NCI-H146 treated with DMSO at 0.1 percent for 48 hours (cell line): ENCODE data around the gene OGA.

Source experiments
- DNase-seq: peaks from one replicate; lab custom pipeline; 2025; ENCODE audit not compliant: unreplicated experiment; lab: John Stamatoyannopoulos, UW

Gene OGA

DNA sequence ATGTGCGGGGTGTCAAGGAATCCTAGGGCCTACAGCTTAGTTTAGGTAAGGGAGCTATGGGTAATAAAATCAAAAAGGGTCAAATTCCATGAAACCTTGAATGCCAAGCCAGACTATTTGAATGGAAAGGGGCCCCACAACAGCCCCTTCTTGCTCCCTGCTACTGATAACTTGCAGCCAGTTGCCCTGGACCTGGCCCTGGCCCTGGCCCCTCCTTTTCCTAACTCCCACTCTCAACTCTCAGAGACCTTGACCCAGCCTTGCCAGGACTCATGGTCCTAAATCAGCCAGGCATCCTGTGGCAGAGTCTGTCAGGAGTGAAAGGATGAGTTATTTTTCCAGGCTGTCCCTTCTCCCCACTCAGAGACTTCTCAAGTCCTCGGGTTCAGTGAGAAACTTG, 19.5 kb upstream of the OGA start:
- DNase-seq: no peak

DNA sequence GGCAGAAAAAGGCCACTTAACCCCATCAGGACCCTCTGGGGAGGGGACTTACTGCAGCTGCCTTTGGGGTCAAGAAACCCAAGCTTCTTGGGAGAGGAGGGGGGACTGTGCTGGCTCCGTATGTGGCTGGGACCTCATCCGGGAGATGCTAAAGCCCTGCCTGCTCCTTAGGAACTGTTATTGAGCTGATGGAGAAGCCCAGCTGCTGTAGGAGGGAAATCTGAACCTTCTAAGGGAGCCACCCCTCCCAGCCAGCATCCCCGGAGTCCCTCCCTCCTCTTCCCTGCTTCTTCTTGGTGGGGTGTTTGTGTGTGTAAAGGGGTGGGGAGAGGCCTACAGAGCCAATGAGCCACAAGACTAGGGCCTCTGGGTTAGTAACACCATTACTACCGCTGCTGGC, 17.1 kb upstream of the OGA start:
- DNase-seq: no peak

DNA sequence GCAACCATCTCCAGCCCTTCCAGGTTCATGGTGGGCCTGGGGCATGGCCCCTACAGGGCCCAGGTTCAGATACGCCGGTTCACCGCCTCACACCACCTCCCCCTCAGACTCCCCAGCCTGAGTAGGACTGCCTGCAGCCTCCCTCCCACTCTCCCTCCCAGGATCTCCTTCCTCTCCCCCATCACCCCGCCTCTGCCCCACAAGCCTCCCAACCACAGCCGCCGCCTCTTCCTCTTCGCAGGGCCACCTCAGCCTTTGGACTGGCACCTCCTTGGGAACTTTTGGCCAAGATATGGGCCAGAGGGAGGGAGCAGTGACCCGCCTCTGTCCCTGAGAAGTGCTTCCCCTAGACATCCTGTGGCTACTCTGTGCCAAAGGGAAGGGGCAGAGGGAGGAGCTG, 16.1 kb upstream of the OGA start:
- no peak for DNase-seq

DNA sequence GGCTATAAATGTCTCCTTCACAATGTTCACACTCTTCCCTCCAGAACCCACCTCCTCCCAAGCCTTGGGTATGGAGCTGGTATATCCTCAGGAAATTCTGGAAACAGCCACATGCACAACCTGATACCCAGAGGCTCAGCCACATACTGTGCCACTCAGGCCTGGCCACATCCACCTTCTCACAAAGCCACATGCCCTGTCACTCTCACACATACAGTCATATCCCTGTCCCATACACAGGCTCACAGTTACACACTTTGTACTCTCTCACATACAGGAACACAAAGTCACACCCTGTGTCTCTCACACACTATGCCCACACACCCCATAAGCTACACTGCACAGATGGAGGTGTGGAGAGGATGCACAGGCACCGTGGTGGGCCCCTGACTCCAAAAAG, 15.2 kb upstream of the OGA start:
- no peak for DNase-seq

DNA sequence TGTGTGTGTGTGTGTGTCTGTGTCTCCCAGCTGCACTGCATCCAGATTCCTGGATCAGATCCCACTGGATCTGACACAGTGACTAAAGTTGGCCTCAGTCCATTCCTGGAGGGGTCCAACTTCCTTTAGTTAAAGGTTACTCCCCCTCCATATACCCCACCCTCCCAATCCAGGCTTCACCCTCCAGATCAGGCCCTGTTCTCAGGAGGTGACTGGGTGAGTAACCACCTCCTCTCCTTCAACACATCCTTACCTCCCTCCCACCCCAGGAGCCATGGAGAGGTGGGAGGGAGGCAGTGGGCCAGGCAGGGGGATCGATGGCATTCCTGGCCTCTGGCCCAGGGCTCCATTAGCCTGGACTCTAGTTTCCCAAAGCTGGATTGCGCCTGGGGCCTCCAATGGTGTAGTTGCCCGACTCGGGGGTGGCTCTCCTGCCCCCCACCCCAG, 14.1 kb upstream of the OGA start:
- DNase-seq: no peak

DNA sequence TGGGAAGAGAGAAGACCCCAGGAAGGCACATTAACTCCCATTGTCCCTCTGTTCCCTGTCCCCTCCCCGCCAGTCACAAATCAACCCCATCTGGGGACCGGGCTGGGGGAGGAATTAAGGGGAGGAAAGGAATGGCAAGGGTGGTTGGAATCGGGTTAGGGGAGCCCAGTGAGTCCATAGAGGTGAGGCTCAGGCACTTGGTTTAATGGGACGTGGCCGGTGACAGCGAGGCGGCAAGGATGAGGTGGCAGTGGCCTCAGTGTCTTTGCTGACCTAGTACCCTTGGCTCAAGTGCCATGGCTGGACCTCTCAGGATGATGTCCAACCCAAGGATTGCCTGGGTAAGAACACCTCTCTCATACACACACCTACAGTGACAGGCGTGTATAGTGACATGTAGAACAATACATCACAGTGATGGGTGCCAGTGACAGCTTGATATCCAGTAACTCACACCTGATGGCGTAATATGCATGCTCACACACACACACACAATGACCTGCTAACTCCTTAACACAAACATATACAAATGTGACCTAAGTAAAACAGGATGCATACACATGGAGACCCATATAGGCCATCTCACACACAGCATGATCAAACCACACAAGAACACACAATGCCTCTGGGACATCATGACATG, 13.0 kb upstream of the OGA start:
- DNase-seq: no peak

DNA sequence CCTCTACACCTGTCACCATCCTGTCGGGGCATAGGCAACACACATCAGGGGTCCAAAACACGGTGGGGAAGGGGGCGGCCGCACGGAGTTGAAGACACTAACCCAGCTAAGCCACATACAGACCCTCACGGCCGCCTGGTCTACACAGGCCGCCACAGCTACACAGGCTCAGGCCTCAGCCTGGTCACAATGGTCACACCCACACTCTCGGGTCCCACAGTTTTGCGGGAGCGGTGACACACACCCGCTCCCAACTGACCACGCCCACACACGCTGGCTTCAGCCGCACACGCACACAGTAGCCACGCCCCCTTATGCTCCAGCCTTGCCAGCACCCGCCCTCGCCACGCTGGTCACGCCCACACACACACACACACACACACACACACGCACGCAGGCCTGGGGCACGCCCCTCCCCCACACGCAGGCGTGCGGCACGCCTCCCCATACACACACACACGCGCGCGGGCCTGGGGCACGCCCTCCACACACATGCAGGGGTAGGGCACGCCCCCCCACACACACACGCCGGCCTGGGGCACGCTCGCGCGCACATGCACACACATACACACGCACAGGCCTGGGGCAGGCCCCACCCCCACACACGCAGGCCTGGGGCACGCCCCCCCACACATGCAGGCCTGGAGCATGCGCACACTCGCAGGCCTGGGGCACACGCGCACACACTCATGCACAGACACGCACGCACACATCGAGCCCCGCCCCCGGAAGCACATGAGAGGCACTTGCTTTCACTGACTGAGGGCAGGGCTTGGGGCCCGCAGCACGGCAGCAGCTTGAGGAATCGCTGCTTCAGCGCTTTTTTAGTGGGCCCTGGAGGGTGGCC, 12.3 kb upstream of the OGA start:
- peak; percentile 80 for DNase-seq

DNA sequence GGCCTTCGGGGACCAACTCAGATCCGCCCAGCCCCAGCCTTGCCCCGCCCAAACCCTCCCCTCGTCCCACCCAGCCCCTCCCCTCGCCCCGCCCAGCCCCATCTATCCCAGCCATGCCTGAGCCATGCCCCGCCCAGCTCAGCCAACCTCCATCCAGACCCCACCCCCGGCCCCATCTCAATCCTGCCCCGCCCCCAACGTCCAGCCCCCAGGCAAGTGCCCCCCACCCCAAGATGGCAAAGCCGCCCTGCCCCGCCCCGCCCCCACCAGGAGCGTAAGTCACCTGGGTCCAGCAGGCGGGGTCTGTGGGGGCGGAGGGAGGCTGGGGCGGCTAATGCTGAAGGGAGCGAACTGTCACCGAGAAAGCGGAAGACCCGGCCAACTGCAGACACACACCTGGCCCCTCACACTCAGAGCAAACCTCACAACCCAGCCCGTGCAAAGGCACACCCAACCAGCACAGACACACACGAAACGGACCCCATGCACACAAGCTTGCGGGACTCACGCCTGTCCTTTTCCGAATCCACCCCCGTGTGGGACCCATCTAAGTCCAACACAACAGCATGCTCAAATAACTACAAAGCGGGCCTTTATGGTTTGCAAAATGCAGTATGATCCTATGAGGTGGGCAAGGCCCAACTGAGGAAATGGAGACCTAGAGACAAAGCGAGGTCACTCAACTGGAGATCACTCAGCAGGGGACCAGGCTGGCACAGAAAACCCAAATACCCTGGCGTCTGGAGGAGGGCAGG, 11.5 kb upstream of the OGA start:
- DNase-seq: peak; percentile 46

DNA sequence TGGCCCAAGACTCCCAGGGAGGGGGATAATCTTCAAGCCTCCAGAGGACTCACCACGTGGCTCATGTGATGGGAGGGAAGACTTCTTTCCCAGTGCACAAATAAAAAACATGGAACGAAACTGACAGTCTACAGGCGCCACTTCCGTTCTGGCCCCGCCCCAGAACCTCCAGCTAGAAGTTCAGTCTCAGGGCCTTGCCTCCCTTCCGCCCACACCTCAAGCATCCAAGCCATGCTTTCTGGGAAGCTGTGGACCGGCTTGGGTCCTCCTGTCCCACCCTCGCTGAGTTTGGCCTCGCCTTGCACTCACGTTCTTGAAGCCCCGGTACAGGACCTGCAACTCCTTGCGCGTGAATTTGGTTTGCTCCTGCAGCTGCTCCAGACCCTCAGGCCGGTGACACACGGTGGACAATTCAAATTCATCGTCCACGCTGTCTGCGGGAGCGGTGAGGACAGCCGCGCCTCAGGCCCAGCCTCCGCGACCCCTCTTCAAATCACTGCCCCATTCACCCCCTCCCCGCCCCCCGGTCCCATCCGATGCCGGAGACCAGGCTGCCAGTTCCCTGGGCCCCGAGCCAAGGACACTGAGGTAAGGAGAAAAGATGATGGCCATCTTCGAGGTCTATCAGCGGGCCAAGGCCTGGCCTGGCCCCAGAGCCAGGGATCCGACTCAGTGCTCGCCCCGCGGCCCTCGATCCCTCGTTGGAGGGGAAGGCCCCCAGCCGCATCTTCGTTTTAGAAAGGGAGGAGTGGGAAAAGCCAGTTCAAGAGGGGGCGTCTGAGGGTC, 10.7 kb upstream of the OGA start:
- DNase-seq: no peak

DNA sequence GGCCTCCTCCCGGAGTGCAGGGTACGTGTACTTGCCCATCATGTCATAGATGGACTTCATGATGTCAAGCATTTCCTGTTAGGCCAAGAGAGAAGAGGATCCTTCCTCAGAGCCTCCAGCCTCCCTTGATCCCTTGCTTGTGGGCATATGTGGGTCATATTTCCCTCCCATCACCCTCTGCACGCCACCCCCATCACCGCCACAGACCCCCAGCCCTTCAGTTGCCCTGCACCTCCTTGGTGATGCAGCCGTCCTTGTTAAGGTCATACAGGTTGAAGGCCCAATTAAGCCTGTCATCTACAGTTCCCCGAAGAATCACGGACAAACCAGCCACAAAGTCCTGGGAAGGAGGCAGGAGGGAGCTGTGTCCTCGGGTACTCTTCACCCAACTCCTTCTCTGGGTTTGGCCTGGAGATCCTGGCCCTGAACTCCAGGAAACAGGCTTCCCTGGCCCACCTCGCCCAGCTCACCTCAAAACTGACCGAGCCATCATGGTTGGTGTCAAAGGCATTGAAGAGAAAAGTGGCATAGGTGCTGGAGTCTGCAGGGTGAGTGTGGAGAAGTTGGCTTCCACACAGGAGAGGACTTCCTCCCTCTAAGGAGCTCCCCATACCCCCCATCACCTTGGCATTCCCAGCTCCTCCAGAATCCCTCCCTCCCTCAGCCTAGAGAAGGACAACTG, 9.8 kb upstream of the OGA start:
- DNase-seq: no peak

DNA sequence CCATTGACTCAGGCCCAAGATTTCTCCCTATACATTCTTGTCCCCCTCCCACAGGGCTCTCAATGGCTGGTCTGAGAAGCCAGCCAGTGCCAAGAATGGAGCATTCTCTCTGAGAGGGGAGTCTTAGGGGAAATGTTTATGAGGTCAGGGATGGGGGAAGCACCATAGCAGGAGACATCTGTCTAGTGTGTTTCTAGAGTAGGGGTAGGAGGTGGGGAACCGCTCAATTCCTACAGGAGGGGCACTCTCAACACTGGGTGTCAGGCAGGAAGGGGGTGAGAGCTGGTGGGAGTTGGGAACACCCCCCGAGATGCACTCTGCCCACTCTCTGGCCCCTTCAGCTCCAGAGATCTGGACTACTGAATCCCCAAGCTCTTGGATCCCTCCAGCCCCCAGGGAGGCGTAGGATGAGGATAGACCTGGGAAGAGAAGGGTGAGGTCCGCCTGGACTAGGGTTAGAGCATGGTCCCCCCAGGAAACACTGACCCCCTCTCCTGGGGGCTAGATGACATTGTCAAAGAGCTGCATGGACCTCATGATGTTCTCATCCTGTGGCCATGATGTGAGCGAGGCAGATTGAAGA, 8.7 kb upstream of the OGA start:
- DNase-seq: no peak

DNA sequence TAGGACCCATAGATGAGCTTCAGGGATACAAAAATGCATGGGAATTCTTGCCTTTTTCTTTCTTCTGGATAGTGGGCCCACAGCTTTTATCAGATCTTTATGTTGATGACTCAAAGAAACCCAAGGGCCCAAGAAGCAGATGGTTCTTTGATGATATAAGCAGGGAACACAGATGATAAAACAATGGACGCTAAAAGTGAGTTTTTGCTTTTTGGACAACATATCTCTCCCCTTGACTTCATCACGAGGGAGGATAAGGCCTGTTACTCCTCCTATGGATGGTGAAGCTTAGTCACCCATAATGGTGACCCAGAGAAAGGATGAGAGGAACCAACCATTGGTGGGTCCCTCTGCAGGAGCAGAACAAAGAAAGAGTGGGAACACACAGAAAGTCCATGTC, 6.5 kb upstream of the OGA start:
- DNase-seq: no peak

DNA sequence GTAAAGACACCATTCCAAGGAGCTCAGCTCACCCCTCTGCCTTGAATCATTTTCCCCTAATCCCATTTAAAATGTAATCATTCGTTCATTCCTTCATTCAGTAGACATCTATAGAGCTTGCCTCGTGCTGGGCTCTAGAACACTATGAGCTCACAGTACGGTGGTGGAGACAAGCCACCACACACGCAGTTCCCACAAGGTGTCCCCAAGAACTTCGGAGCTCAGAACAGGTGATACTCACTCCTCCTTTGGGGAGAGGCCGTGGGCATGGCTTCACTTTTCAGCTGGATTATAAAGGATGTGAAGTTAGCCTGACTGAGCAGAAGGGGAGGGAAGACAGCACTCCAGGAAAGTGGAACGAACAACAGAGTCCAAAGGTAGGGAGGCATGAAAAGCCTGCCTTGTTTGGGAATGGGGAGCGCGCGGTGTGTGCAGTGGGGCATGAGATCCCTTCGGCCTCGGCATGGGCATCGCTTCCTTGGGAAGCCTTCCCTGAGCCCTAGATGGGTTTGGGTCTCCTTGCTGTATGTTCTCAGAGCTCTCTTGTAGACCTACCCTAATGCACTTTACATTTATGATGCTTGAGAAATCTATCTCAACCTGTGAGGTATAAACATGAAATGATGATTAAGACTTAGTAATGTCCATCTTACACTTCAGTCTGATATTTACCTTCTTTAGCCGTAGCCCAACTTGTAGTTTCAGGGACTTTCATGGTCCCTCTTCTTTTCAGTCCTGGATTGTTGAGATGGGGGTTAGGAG, 809 bp upstream of the OGA start:
- no peak for DNase-seq

DNA sequence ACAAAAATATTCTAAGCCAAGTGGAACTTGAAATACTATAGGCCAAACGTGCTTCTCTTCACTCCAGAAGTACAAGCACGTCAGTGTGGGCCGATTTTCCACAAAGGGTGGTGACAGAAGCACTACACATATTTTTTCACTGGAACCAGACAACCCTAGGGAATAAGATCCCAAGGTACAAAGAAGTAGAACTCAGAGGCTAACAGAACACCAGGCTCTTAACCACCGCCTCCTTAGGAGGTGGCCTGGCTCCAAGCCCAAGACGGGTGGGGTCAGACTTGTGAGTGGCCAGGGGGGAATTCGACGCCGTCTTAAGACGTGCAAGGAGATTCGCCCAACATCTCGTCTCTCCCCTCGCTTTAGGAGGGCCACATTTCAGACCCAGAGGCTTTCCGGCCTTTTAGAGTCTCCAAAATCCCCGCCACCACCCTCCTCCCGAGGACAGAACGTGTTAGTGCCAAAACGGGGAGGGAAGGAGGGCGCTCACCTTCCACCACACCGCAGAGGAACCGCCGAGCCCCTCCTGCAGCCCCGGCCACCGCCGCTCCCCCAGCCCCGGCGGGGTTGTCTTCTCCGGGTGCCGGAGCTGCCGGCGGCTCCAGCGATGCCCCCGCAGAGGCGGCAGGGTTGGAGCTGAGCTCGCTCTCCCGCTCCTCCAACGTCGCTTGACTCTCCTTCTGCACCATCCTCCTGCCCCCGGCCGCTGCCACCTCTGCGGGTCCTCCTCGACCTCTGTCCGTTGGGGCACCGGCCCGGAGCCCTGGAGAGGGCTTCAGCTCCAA, 716 bp downstream of the OGA start:
- no peak for DNase-seq

DNA sequence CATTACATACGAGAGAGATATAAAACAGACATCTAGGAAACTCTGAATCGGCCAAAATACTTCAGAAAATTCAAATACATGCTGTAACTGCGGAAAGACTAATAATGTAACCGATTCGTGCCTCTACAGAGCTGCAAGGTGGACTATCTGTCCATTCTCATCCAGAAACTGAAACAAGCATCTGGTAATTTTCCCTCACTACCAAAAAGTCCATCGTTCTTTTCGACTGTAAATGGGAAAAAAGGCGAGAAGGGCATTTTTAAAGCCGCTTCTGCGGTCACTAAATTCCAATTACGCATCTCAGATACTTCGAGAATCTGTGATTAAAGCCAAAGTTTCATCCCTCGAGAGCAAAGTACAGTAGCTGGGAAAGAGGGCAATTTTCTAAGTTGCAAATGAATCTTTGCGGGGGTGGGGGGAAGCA, 1.3 kb downstream of the OGA start:
- DNase-seq: no peak

DNA sequence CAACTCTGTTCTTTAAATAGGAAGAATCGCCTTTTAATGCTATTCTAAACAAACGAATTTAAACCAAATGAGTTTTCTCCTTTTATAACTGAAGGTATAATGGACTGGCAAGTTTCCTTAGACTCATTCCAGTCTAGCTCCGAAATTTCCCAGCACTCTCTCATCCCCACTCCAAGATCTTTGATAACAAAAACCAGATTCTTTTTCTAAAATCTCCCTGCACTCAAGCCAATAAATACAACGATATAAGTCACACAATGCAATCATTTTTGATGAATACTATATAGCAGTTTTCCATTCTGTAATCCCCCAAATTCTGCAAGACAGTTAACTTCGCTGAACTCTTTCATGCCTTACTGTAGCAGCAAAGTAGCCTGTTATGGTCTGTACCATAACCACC, 1.9 kb downstream of the OGA start:
- no peak for DNase-seq

DNA sequence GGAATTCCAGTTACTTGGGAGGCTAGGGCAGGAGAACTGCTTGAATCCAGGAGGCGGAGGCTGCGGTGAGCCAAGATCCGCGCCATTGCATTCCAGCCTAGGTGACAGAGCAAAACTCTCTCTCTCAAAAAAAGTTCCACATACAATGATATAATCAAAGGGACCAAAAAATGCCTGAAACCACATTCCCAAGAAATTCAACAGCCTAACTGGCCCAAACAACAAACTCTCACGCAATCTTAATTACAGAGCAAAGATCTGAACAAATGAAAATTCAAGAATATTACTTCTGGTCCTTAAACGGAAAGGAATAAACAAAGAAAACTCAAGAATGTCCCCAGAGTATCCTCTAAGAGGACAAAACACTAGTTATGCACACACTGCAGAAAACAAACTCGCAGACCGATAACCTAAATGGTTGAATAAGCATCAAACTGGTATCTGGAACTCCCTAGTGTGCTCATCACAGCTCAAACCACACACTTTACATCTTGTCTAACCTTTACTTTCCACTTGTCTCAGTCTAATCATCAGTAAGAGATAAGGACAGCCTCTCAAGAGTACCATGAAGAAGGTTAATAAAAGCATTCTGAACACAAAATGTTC, 3.7 kb downstream of the OGA start:
- no peak for DNase-seq

DNA sequence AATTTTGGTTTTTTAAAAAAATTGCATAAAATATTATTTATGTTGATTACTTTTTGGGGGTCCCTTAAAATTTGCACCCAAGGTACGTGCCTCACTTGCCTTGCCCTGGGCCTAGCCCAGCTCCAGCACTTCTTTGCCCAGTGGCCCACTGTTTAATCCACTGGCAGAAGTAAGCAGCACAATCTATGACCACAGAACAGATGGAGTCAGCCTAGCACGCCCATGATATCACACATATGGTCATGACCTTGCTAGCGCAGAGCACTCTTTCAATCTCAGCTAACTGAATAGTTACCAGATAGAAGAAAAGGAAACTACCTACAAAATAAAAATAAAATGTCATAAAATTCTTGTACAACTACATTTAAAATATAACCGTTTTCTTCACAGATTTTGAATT, 5.6 kb downstream of the OGA start:
- no peak for DNase-seq
